NT2/D1 (cell line): ENCODE measurements around the gene RADX.

Experiments used
- DNase-seq: peaks from one replicate; pipeline ENCODE4 v3.0.0-alpha.2; 2011; ENCODE audit warnings: low read depth, low spot score
- H3K27me3 ChIP-seq: 2 replicates; pipeline ENCODE4 v1.6.0; 2011; ENCODE audit warnings: mild to moderate bottlenecking; ENCODE audit not compliant: insufficient read length, insufficient read depth
- H3K36me3 ChIP-seq: 2 replicates; pipeline ENCODE4 v1.6.1; 2011; ENCODE audit warnings: mild to moderate bottlenecking, low read length, mixed read lengths; ENCODE audit not compliant: insufficient read depth, insufficient read length
- H3K4me1 ChIP-seq: 2 replicates; pipeline ENCODE4 v1.5.1; 2011; ENCODE audit not compliant: insufficient read depth, insufficient read length
- H3K4me3 ChIP-seq: 2 replicates; pipeline ENCODE4 v1.5.1; 2011; ENCODE audit warnings: low read depth; ENCODE audit not compliant: insufficient read length
- H3K9ac ChIP-seq: 2 replicates; pipeline ENCODE4 v1.6.0; 2011; ENCODE audit warnings: low read depth; ENCODE audit not compliant: insufficient read length
- H3K9me3 ChIP-seq: 2 replicates; pipeline ENCODE4 v1.5.1; 2011; ENCODE audit warnings: mild to moderate bottlenecking, low read length; ENCODE audit not compliant: insufficient read depth
- SUZ12 ChIP-seq: IDR thresholded peaks from 2 replicates; pipeline ENCODE4 v1.6.1; 2011; ENCODE audit not compliant: insufficient read length, insufficient read depth; ENCODE audit errors: extremely low read depth
- YY1 ChIP-seq: IDR thresholded peaks from 2 replicates; pipeline ENCODE4 v1.6.1; 2011; ENCODE audit not compliant: insufficient read length, insufficient read depth
- ZNF274 ChIP-seq: IDR thresholded peaks from 2 replicates; pipeline ENCODE4 v1.6.1; 2011; ENCODE audit warnings: mild to moderate bottlenecking, low read depth, low read length

Gene RADX

GRCh38 chrX:106716463-106716862 is 104.7 kb downstream of the RADX start:
- Histone ChIP-seq H3K4me1 (no peaks in the 10 kb centered on the region), H3K9me3 (no peaks in the 10 kb centered on the region), H3K9ac (no peak overlapping the region), H3K27me3 (no peaks in the 10 kb centered on the region), H3K36me3 (no peaks in the 10 kb centered on the region), H3K4me3 (no peak overlapping the region)
- TF ChIP-seq YY1 (no peak), ZNF274 (no peak), SUZ12 (no peak)
- no peak for DNase-seq

DNA sequence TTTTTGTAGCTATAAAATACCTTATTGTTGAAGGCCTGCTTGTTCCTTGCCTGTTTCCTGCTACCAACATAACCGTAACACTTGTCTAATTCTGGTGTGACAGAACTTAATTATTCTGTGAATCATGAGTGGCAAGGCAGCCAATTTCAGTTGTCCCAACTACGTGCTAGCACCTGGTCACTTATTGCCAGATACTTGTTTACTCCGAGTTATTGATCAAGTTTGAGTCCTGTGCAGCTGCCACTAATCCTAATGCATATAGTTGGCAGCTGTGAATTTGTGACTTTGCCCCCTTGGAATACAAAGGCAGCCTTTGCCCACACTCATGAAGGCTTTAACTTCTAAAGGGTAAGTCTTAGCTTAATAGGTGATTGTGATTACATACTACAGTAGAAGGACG is 106.9 kb downstream of the RADX start:
- H3K36me3 ChIP-seq: no peaks in the 10 kb centered on the region
- peaks cover 1% of the 10 kb centered on the region for H3K27me3 ChIP-seq
- no peak overlapping the region for H3K9ac ChIP-seq
- no peak for DNase-seq
- no peaks in the 10 kb centered on the region for H3K9me3 ChIP-seq
- no peaks in the 10 kb centered on the region for H3K4me1 ChIP-seq
- H3K4me3 ChIP-seq: no peak overlapping the region
- no peak for TF ChIP-seq ZNF274
- TF ChIP-seq SUZ12: no peak
- TF ChIP-seq YY1: no peak

- no peak for DNase-seq
- H3K9ac ChIP-seq: no peak overlapping the region
- peak overlapping the region; percentile 78 for H3K4me3 ChIP-seq
Measured at GRCh38 chrX:106725931-106726330, 114.2 kb downstream of the RADX start.

DNA sequence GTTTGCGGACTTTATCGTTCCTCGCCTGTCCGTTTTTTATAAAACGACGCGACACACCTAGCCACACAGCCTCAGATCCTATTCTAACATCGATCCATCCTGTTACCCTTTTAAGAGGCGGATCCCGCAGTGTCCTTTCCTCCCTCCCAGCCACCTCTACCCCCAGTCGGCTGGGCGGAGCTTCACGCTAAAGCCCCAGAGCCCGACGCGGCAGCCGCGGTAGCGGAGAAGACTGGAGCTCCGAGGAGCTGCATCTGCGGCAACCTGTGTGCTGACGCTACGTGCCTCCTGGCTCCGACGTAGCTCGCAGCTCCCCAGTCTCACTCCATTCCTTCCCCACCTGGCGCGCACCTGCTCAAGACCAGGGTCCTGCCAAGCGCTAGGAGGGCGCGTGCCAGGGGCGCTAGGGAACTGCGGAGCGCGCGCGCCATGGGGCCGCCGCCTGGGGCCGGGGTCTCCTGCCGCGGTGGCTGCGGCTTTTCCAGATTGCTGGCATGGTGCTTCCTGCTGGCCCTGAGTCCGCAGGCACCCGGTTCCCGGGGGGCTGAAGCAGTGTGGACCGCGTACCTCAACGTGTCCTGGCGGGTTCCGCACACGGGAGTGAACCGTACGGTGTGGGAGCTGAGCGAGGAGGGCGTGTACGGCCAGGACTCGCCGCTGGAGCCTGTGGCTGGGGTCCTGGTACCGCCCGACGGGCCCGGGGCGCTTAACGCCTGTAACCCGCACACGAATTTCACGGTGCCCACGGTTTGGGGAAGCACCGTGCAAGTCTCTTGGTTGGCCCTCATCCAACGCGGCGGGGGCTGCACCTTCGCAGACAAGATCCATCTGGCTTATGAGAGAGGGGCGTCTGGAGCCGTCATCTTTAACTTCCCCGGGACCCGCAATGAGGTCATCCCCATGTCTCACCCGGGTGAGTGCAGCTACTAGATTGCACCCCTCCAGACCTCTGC is 115.0 kb downstream of the RADX start, which contains the start of gene RNF128:
RNF128 (plus strand) TSS at position 217 of the 953 bp plus-strand sequence; CDS start at position 430, 213 bp downstream.
- no peaks in the 10 kb centered on the region for H3K36me3 ChIP-seq
- H3K9ac ChIP-seq: peak within 1 kb of the TSS; percentile 85
- H3K27me3 ChIP-seq: peaks cover 53% of the 10 kb centered on the region
- H3K9me3 ChIP-seq: no peaks in the 10 kb centered on the region
- DNase-seq: peak; percentile 63
- H3K4me1 ChIP-seq: no peaks in the 10 kb centered on the region
- peak within 1 kb of the TSS; percentile 78 for H3K4me3 ChIP-seq
- TF ChIP-seq YY1: no peak
- peak; percentile 52 for TF ChIP-seq SUZ12
- no peak for TF ChIP-seq ZNF274

More at GRCh38 chrX:106725931-106726330, 114.2 kb downstream of the RADX start:
- H3K4me1 ChIP-seq: no peaks in the 10 kb centered on the region
- H3K27me3 ChIP-seq: peaks cover 53% of the 10 kb centered on the region
- H3K9me3 ChIP-seq: no peaks in the 10 kb centered on the region
- H3K36me3 ChIP-seq: no peaks in the 10 kb centered on the region
- TF ChIP-seq YY1 (no peak), ZNF274 (no peak), SUZ12 (no peak)

DNA sequence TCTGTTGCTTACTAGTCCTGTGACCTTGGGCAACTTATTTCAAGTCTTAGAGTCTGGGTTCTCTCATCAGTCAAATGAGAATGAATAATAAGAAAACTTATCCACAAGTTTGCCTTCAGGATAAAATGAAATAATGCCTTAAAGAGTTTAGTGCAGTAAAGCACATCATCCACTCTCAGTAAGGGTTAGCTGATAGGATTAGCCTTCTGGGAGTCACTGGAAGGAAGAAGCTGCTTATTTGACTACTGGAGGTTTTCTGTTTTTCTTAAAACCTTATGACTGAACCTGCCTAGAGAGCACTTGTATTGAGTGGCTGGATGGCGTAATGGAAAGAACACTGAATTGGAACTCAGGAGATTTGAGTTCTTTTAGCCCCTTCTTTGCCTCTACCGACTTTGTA is 116.6 kb downstream of the RADX start:
- Histone ChIP-seq H3K36me3 (no peaks in the 10 kb centered on the region), H3K27me3 (peaks cover 53% of the 10 kb centered on the region), H3K4me1 (no peaks in the 10 kb centered on the region), H3K9ac (no peak overlapping the region), H3K4me3 (no peak overlapping the region), H3K9me3 (no peaks in the 10 kb centered on the region)
- DNase-seq: no peak
- no peak for TF ChIP-seq ZNF274
- TF ChIP-seq SUZ12: no peak
- TF ChIP-seq YY1: no peak
